GM19438 (cell line): ENCODE measurements around the gene FBXW9.
A peak's percentile ranks its signal among the peaks of the same experiment; 100 is the strongest.
"Not testable (repeated sequence)": the region's sequence is repeated elsewhere in the genome, so short reads cannot be mapped to it uniquely, and the experiment has no call there.

ENCODE experiments used
- ATAC-seq: cut with Tn5 transposase; IDR thresholded peaks from one replicate; pipeline ENCODE4 v1.9.1; 2021; ENCODE audit warnings: low read depth; ENCODE audit not compliant: unreplicated experiment

Gene FBXW9

GRCh38 chr19:12696366-12697335, at the start of gene FBXW9:
Gene FBXW9, minus strand, starts transcription at chr19:12696631. Its CDS starts 50 bp downstream, at chr19:12696581.
- peak; percentile 79 for ATAC-seq

- no peak for ATAC-seq
Observed at GRCh38 chr19:12745166-12745897, 48.9 kb upstream of the FBXW9 start.

- ATAC-seq = no peak
Observed at GRCh38 chr19:12737835-12738351, 41.5 kb upstream of the FBXW9 start.

- ATAC-seq = peak; percentile 81
Observed at GRCh38 chr19:12736995-12737834, 40.8 kb upstream of the FBXW9 start, which contains the start of gene GET3. Gene GET3, plus strand, starts transcription at chr19:12737497. Its CDS starts 9 bp downstream, at chr19:12737506.

GRCh38 chr19:12733369-12734214, 37.2 kb upstream of the FBXW9 start:
- ATAC-seq = no peak

GRCh38 chr19:12731337-12731736, 34.9 kb upstream of the FBXW9 start:
- no peak for ATAC-seq

GRCh38 chr19:12730064-12730463, 33.6 kb upstream of the FBXW9 start:
- no peak for ATAC-seq

GRCh38 chr19:12727745-12728433, 31.5 kb upstream of the FBXW9 start:
- ATAC-seq = no peak

GRCh38 chr19:12726988-12727316, 30.5 kb upstream of the FBXW9 start:
- no peak for ATAC-seq

GRCh38 chr19:12725612-12726011, 29.2 kb upstream of the FBXW9 start:
- ATAC-seq = not testable (repeated sequence)

- no peak for ATAC-seq
Observed at GRCh38 chr19:12723641-12724426, 27.4 kb upstream of the FBXW9 start, which contains the start of gene TNPO2. Gene TNPO2, minus strand, starts transcription at chr19:12723932. Its CDS starts 2,955 bp downstream, at chr19:12720977.

GRCh38 chr19:12723381-12723640, 26.9 kb upstream of the FBXW9 start:
- ATAC-seq = no peak

GRCh38 chr19:12722566-12723380, 26.3 kb upstream of the FBXW9 start:
- ATAC-seq = peak; percentile 73

GRCh38 chr19:12721656-12722565, 25.5 kb upstream of the FBXW9 start:
- ATAC-seq = peak; percentile 36

- no peak for ATAC-seq
Observed at GRCh38 chr19:12720851-12721655, 24.6 kb upstream of the FBXW9 start.

GRCh38 chr19:12720296-12720695, 23.9 kb upstream of the FBXW9 start:
- no peak for ATAC-seq
